HepG2 (cell line): ENCODE measurements around the gene PEMT. TPM values are rescaled to one million over a fixed set of nuclear protein-coding genes. Genes with fewer than 3 reads are reported as not detected.

ENCODE experiments used
- CBX5 ChIP-seq: sonication (generic); formaldehyde crosslinking; IDR thresholded peaks from 2 replicates; pipeline ENCODE4 v1.4.0; 2020; ENCODE audit warnings: missing genetic modification reagents, borderline replicate concordance
- CENPT ChIP-seq: sonication (generic); formaldehyde crosslinking; IDR thresholded peaks from 2 replicates; pipeline ENCODE4 v1.8.0; 2022; ENCODE audit warnings: low read depth, mild to moderate bottlenecking, moderate library complexity, missing genetic modification reagents
- FOSL1 ChIP-seq: sonication (generic); formaldehyde crosslinking; IDR thresholded peaks from 2 replicates; pipeline ENCODE4 v1.9.0; 2021; ENCODE audit warnings: missing genetic modification reagents, borderline replicate concordance
- RORA ChIP-seq: sonication (generic); formaldehyde crosslinking; IDR thresholded peaks from 2 replicates; pipeline ENCODE4 v1.5.0; 2020; ENCODE audit warnings: mild to moderate bottlenecking, missing genetic modification reagents, moderate library complexity
- SP1 ChIP-seq, 2 experiments: fragments of 450-650 bp in 1 of 2; sonication (generic) in 1 of 2; formaldehyde crosslinking in 1 of 2; IDR thresholded peaks; 2 replicates each; pipeline versions ENCODE4 v1.4.0 to v1.6.1; 2016 to 2020; ENCODE audit warnings: missing genetic modification reagents in 1 of 2
- TBL1XR1 ChIP-seq: fragments of 150-350 bp; IDR thresholded peaks from 2 replicates; pipeline ENCODE4 v1.6.1; 2014; ENCODE audit warnings: borderline replicate concordance, low read length; ENCODE audit not compliant: partially characterized antibody
- ZFP37 ChIP-seq: sonication (generic); formaldehyde crosslinking; IDR thresholded peaks from 2 replicates; pipeline ENCODE4 v1.4.0; 2020; ENCODE audit warnings: missing genetic modification reagents, borderline replicate concordance
- ZNF264 ChIP-seq: sonication (generic); formaldehyde crosslinking; IDR thresholded peaks from 2 replicates; pipeline ENCODE4 v1.4.0; 2020; ENCODE audit warnings: missing genetic modification reagents
- ZNF30 ChIP-seq: sonication (generic); formaldehyde crosslinking; IDR thresholded peaks from 2 replicates; pipeline ENCODE4 v1.5.0; 2020; ENCODE audit warnings: mild to moderate bottlenecking, missing genetic modification reagents
- ZNF468 ChIP-seq: sonication (generic); formaldehyde crosslinking; IDR thresholded peaks from 2 replicates; pipeline ENCODE4 v1.8.0; 2022; ENCODE audit warnings: mild to moderate bottlenecking, moderate library complexity, missing genetic modification reagents
- ZNF615 ChIP-seq: sonication (generic); formaldehyde crosslinking; IDR thresholded peaks from 2 replicates; pipeline ENCODE4 v1.5.0; 2020; ENCODE audit warnings: mild to moderate bottlenecking, missing genetic modification reagents, borderline replicate concordance
- ZNF761 ChIP-seq: sonication (generic); formaldehyde crosslinking; conservative IDR thresholded peaks from 2 replicates; pipeline ENCODE4 v1.4.0; 2020; ENCODE audit warnings: mild to moderate bottlenecking, missing genetic modification reagents
- ZNF788 ChIP-seq: sonication (generic); formaldehyde crosslinking; IDR thresholded peaks from 2 replicates; pipeline ENCODE4 v1.5.0; 2020; ENCODE audit warnings: mild to moderate bottlenecking, missing genetic modification reagents, borderline replicate concordance
- polyA plus RNA-seq, 8 experiments: library from polyadenylated mRNA; depleted of rRNA in 3 of 8; stranded (reverse) in 7 of 8; unstranded in 1 of 8; fragments of >200 nt; fragmentation: Illumina TruSeq in 4 of 8; extraction: Trizol in 4 of 8; gene quantifications; 2 replicates each; pipeline versions ENCODE4 v1.2.1 to v1.2.3, GENCODE V29; 2011 to 2016; ENCODE audit warnings: low read depth in 4 of 8, missing spikeins in 1 of 8, mixed read lengths in 1 of 8; ENCODE audit not compliant: insufficient read depth in 1 of 8
- total RNA-seq, 5 experiments: library from RNA; depleted of rRNA; stranded (reverse); fragments of >200 nt; fragmentation: Illumina TruSeq; extraction: Trizol; gene quantifications; 2 replicates each; pipeline ENCODE4 v1.2.3, GENCODE V29; 2016; ENCODE audit warnings: low read depth in 1 of 5
- TF ChIP-seq, protein P1 (sequence below): IDR thresholded peaks from 2 replicates; pipeline ENCODE4 v1.6.1; 2018; ENCODE audit warnings: missing genetic modification reagents
- TF ChIP-seq, protein P2 (sequence below): IDR thresholded peaks from 2 replicates; pipeline ENCODE4 v1.6.1; 2016; ENCODE audit warnings: mild to moderate bottlenecking
- TF ChIP-seq, protein P3 (sequence below): sonication (generic); formaldehyde crosslinking; IDR thresholded peaks from 2 replicates; pipeline ENCODE4 v1.8.0; 2022; ENCODE audit warnings: missing genetic modification reagents, mild to moderate bottlenecking, borderline replicate concordance
- TF ChIP-seq, protein P4 (sequence below): sonication (generic); formaldehyde crosslinking; IDR thresholded peaks from 2 replicates; pipeline ENCODE4 v1.5.0; 2020; ENCODE audit warnings: mild to moderate bottlenecking, missing genetic modification reagents, borderline replicate concordance
- TF ChIP-seq, protein P5 (sequence below): sonication (generic); formaldehyde crosslinking; IDR thresholded peaks from 2 replicates; pipeline ENCODE4 v1.8.0; 2022; ENCODE audit warnings: mild to moderate bottlenecking, missing genetic modification reagents, moderate library complexity
- TF ChIP-seq, protein P6 (sequence below): sonication (generic); formaldehyde crosslinking; IDR thresholded peaks from 2 replicates; pipeline ENCODE4 v1.5.0; 2020; ENCODE audit warnings: missing genetic modification reagents

Gene PEMT
- total and polyA plus RNA-seq, 2 of the 13 experiments (the other 11 are each of a cell fraction or from before 2014, with no cell fraction given): 31.7 to 43.6 TPM

DNA sequence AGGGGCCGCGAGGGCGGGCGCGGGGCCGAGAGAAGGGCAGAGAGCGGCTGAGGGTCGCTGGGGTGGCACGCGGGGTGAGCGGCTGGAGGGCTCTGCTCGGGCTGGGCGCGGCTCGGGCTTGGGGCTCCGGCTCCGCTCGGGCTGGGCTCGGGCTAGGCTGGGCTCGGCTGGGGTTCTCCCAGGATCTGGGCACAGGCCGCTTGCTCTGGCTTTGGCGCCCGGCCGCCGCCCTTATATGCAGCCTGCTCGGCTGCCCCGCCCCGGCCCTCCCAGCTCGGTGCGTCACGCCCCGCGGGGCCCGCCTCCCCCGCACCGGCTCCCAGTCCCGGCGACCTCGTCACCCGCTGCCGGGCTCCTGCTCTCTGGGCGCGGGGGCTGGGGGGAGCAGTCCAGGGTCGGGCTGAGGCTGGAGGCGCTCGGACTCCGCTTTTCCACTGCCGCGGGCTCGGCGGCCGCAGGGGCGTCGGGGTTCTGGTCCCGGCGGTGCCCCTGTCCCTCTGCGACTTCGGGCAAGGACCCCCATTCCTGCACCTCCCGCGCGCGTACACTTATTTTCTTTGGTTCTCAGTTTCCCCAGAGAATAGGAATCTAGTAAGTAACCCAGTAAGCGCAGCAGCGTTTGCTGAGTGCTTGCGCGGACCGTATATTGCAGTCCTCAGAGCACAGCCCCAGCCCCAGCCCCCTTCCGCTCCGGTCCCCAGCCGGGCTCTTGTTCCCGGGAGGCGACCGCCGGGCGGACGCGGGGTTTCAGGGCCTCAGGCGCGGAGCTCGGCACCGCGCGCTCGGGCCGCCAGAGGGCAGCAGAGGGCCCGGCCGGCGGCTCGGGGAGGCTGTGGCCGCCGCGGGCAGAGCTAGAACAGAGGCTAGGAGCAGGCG is 95.1 kb downstream of the PEMT start, which contains the start of gene RASD1 (continued):
- TF ChIP-seq ZNF30 (CRISPR knock-in tag) (no peak), ZNF615 (CRISPR knock-in tag) (0 out of 2 replicates have a peak, but pooled peaks have one; percentile 32), ZFP37 (no peak; the same call in 1 of the 2 replicates), TBL1XR1 (no peak), ZNF264 (no peak), CENPT (CRISPR knock-in tag) (no peak), CBX5 (no peak), SP1 (IDR thresholded peaks at IDR 0.05) (no peak), SP1 (CRISPR knock-in tag; IDR thresholded peaks at IDR 0.05) (peak; percentile 66; the same call in 1 of the 2 replicates), ZNF468 (CRISPR knock-in tag) (no peak), RORA (CRISPR knock-in tag) (no peak), ZNF761 (CRISPR knock-in tag) (no peak), FOSL1 (CRISPR knock-in tag) (no peak), ZNF788 (no peak)
- TF ChIP-seq, protein P1, sequence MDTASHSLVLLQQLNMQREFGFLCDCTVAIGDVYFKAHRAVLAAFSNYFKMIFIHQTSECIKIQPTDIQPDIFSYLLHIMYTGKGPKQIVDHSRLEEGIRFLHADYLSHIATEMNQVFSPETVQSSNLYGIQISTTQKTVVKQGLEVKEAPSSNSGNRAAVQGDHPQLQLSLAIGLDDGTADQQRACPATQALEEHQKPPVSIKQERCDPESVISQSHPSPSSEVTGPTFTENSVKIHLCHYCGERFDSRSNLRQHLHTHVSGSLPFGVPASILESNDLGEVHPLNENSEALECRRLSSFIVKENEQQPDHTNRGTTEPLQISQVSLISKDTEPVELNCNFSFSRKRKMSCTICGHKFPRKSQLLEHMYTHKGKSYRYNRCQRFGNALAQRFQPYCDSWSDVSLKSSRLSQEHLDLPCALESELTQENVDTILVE (CRISPR knock-in tag): peak; percentile 14; the same call in 1 of the 2 replicates
- TF ChIP-seq, protein P2, sequence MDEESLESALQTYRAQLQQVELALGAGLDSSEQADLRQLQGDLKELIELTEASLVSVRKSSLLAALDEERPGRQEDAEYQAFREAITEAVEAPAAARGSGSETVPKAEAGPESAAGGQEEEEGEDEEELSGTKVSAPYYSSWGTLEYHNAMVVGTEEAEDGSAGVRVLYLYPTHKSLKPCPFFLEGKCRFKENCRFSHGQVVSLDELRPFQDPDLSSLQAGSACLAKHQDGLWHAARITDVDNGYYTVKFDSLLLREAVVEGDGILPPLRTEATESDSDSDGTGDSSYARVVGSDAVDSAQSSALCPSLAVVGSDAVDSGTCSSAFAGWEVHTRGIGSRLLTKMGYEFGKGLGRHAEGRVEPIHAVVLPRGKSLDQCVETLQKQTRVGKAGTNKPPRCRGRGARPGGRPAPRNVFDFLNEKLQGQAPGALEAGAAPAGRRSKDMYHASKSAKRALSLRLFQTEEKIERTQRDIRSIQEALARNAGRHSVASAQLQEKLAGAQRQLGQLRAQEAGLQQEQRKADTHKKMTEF: peak; percentile 49; the same call in 1 of the 2 replicates
- TF ChIP-seq, protein P3, sequence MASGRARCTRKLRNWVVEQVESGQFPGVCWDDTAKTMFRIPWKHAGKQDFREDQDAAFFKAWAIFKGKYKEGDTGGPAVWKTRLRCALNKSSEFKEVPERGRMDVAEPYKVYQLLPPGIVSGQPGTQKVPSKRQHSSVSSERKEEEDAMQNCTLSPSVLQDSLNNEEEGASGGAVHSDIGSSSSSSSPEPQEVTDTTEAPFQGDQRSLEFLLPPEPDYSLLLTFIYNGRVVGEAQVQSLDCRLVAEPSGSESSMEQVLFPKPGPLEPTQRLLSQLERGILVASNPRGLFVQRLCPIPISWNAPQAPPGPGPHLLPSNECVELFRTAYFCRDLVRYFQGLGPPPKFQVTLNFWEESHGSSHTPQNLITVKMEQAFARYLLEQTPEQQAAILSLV (CRISPR knock-in tag): no peak
- TF ChIP-seq, protein P4, sequence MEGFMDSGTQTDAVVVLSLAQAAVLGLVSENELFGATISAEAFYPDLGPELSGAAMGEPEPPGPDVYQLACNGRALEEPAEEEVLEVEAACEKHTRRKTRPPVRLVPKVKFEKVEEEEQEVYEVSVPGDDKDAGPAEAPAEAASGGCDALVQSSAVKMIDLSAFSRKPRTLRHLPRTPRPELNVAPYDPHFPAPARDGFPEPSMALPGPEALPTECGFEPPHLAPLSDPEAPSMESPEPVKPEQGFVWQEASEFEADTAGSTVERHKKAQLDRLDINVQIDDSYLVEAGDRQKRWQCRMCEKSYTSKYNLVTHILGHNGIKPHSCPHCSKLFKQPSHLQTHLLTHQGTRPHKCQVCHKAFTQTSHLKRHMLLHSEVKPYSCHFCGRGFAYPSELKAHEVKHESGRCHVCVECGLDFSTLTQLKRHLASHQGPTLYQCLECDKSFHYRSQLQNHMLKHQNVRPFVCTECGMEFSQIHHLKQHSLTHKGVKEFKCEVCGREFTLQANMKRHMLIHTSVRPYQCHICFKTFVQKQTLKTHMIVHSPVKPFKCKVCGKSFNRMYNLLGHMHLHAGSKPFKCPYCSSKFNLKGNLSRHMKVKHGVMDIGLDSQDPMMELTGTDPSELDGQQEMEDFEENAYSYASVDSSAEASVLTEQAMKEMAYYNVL (CRISPR knock-in tag): no peak
- TF ChIP-seq, protein P5, sequence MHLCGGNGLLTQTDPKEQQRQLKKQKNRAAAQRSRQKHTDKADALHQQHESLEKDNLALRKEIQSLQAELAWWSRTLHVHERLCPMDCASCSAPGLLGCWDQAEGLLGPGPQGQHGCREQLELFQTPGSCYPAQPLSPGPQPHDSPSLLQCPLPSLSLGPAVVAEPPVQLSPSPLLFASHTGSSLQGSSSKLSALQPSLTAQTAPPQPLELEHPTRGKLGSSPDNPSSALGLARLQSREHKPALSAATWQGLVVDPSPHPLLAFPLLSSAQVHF (CRISPR knock-in tag): no peak
- TF ChIP-seq, protein P6, sequence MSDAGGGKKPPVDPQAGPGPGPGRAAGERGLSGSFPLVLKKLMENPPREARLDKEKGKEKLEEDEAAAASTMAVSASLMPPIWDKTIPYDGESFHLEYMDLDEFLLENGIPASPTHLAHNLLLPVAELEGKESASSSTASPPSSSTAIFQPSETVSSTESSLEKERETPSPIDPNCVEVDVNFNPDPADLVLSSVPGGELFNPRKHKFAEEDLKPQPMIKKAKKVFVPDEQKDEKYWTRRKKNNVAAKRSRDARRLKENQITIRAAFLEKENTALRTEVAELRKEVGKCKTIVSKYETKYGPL (CRISPR knock-in tag): no peak
